HEK293 (cell line): ENCODE data around the gene SCOC.

Experiments
- CTCF ChIA-PET: fragments of 350-600 bp; formaldehyde crosslinking; extraction: SDS; loops from one replicate; lab custom pipeline; 2021; ENCODE audit warnings: antibody characterized with exemption; lab: Yijun Ruan, JAX
- POLR2A ChIA-PET: fragments of 300-600 bp; formaldehyde crosslinking; extraction: SDS; loops from one replicate; lab custom pipeline; 2020; ENCODE audit warnings: antibody characterized with exemption, inconsistent platforms; lab: Yijun Ruan, JAX
- H3K27ac ChIP-seq: fragments of 200-500 bp; sonication (Bioruptor generic); 2 replicates; pipeline ENCODE4 v1.5.1; 2014; ENCODE audit warnings: low read depth, low read length, control low read depth, inconsistent platforms; ENCODE audit errors: extremely low read depth
- H3K36me3 ChIP-seq, 2 experiments: fragments of 200-500 bp in 1 of 2; sonication (Bioruptor generic) in 1 of 2; 1 replicate in 1 of 2; 2 replicates in 1 of 2; pipeline ENCODE4 v1.5.1; 2014 to 2017; ENCODE audit warnings: inconsistent platforms in 2 of 2, low read length in 2 of 2; ENCODE audit not compliant: control insufficient read depth in 2 of 2, insufficient read depth in 1 of 2
- H3K4me1 ChIP-seq: fragments of 200-500 bp; sonication (Bioruptor generic); 2 replicates; pipeline ENCODE4 v1.5.1; 2014; ENCODE audit warnings: mild to moderate bottlenecking, low read length, inconsistent platforms; ENCODE audit not compliant: control insufficient read depth, insufficient read depth
- H3K4me3 ChIP-seq: 2 replicates; pipeline ENCODE4 v1.5.1; 2011; ENCODE audit warnings: low read depth, mild to moderate bottlenecking, control low read depth, low read length, moderate library complexity
- H3K9me3 ChIP-seq: fragments of 200-500 bp; sonication (Bioruptor generic); 2 replicates; pipeline ENCODE4 v1.5.1; 2014; ENCODE audit warnings: low read depth, low read length, inconsistent platforms; ENCODE audit not compliant: control insufficient read depth, insufficient read depth
- PRDM4 ChIP-seq: fragments of 450-650 bp; formaldehyde crosslinking; IDR thresholded peaks from 2 replicates; pipeline ENCODE4 v1.5.1; 2017; ENCODE audit warnings: missing biosample characterization, missing genetic modification characterization
- REPIN1 ChIP-seq: fragments of 450-650 bp; formaldehyde crosslinking; IDR thresholded peaks from 2 replicates; pipeline ENCODE4 v1.5.1; 2017; ENCODE audit warnings: missing biosample characterization, missing genetic modification characterization, low read depth
- SCRT1 ChIP-seq: fragments of 450-650 bp; formaldehyde crosslinking; IDR thresholded peaks from 2 replicates; pipeline ENCODE4 v1.5.1; 2016; ENCODE audit warnings: missing biosample characterization, missing genetic modification characterization, borderline replicate concordance
- ZBTB10 ChIP-seq: fragments of 450-650 bp; formaldehyde crosslinking; IDR thresholded peaks from 2 replicates; pipeline ENCODE4 v1.5.1; 2016; ENCODE audit warnings: missing biosample characterization, missing genetic modification characterization
- ZBTB11 ChIP-seq: fragments of 450-650 bp; formaldehyde crosslinking; conservative IDR thresholded peaks from 2 replicates; pipeline ENCODE4 v1.5.1; 2016; ENCODE audit warnings: low read depth, missing biosample characterization, missing genetic modification characterization
- ZFP37 ChIP-seq: fragments of 450-650 bp; formaldehyde crosslinking; IDR thresholded peaks from 2 replicates; pipeline ENCODE4 v1.5.1; 2016; ENCODE audit warnings: missing biosample characterization, missing genetic modification characterization
- ZNF23 ChIP-seq: fragments of 450-650 bp; formaldehyde crosslinking; IDR thresholded peaks from 2 replicates; pipeline ENCODE4 v1.5.1; 2016; ENCODE audit warnings: missing biosample characterization, missing genetic modification characterization, borderline replicate concordance
- ZNF335 ChIP-seq: fragments of 450-650 bp; formaldehyde crosslinking; conservative IDR thresholded peaks from 2 replicates; pipeline ENCODE4 v1.5.1; 2016; ENCODE audit warnings: missing biosample characterization, missing genetic modification characterization
- ZNF398 ChIP-seq: fragments of 450-650 bp; formaldehyde crosslinking; IDR thresholded peaks from 2 replicates; pipeline ENCODE4 v1.5.1; 2017; ENCODE audit warnings: missing biosample characterization, missing genetic modification characterization
- ZNF488 ChIP-seq: fragments of 450-650 bp; formaldehyde crosslinking; IDR thresholded peaks from 2 replicates; pipeline ENCODE4 v1.5.1; 2016; ENCODE audit warnings: missing biosample characterization, missing genetic modification characterization
- ZNF513 ChIP-seq: fragments of 450-650 bp; IDR thresholded peaks from 2 replicates; pipeline ENCODE4 v1.5.1; 2018; ENCODE audit warnings: missing biosample characterization, missing genetic modification characterization
- ZNF596 ChIP-seq: fragments of 450-650 bp; IDR thresholded peaks from 2 replicates; pipeline ENCODE4 v1.5.0; 2018; ENCODE audit warnings: missing biosample characterization, mild to moderate bottlenecking, missing genetic modification characterization, moderate library complexity
- ZNF639 ChIP-seq: fragments of 450-650 bp; formaldehyde crosslinking; IDR thresholded peaks from 2 replicates; pipeline ENCODE4 v1.5.1; 2016; ENCODE audit warnings: missing biosample characterization, missing genetic modification characterization

The SCOC gene

GRCh38 chr4:140367738-140368137 lies 5.7 kb upstream of the SCOC start:
- Histone ChIP-seq H3K4me1 (peaks cover 6% of the 10 kb centered on the region; the same call in 1 of the 2 replicates), H3K27ac (no peak overlapping the region), H3K9me3 (no peaks in the 10 kb centered on the region), H3K36me3 (no peaks in the 10 kb centered on the region), H3K4me3 (no peak overlapping the region)
- ChIA-PET POLR2A (no interaction called here), CTCF (interaction anchor here (1.4 to 2.7 kb wide), 2 partner anchors 8 to 60 kb away, joined by 6 to 21 read pairs; partner anchors contain the start of gene CLGN)
- no peak for TF ChIP-seq ZBTB10 (tag by site-specific recombination)
- no peak for TF ChIP-seq ZFP37 (tag by site-specific recombination)
- no peak for TF ChIP-seq ZNF488 (tag by site-specific recombination)
- TF ChIP-seq SCRT1 (tag by site-specific recombination): no peak

- POLR2A ChIA-PET: no interaction called here
- H3K9me3 ChIP-seq: no peaks in the 10 kb centered on the region
- CTCF ChIA-PET: interaction anchor here (0.5 to 2.7 kb wide), 5 partner anchors 9 to 241 kb away, joined by 3 to 21 read pairs (median 5); partner anchors contain the start of gene CLGN
- peaks cover 4% of the 10 kb centered on the region; the same call in 1 of the 2 replicates for H3K4me1 ChIP-seq
- H3K27ac ChIP-seq: no peak overlapping the region
- H3K4me3 ChIP-seq: no peak overlapping the region
- no peaks in the 10 kb centered on the region for H3K36me3 ChIP-seq
- TF ChIP-seq REPIN1 (tag by site-specific recombination) (no peak), ZNF513 (no peak), ZNF23 (tag by site-specific recombination) (no peak), ZNF335 (tag by site-specific recombination) (no peak), ZNF596 (no peak), ZBTB11 (tag by site-specific recombination) (no peak), ZNF398 (no peak), PRDM4 (tag by site-specific recombination) (no peak), ZNF639 (tag by site-specific recombination) (no peak)
Observed at GRCh38 chr4:140368686-140369085, 4.8 kb upstream of the SCOC start.
